CD4-positive, CD25-positive, alpha-beta regulatory T cell (primary cell): ENCODE results near the gene ATXN1. TPM values are rescaled to one million over a fixed set of nuclear protein-coding genes. Genes with fewer than 3 reads are reported as not detected.

Experiments
- ATAC-seq, 2 donors: fragments of 150-1000 bp; cut with Tn5 transposase; one replicate each; pipeline ENCODE4 v1.10.0; 2021; ENCODE audit warnings: low read depth in 2 of 2, moderate number of reproducible peaks in 2 of 2, moderate library complexity in 1 of 2
- DNase-seq, 3 donors: peaks; one replicate each; pipeline versions ENCODE4 v3.0.0 to v3.0.0-alpha.2; 2012 to 2022; ENCODE audit warnings: mixed read lengths in 1 of 3
- H3K27ac ChIP-seq: one replicate; pipeline ENCODE4 v1.7.0; 2013; ENCODE audit warnings: mild to moderate bottlenecking, low read length; ENCODE audit not compliant: insufficient read depth, poor library complexity, severe bottlenecking
- H3K27me3 ChIP-seq: one replicate; pipeline ENCODE4 v1.7.0; 2013; ENCODE audit warnings: low read length; ENCODE audit not compliant: control insufficient read depth, insufficient read depth
- H3K36me3 ChIP-seq: one replicate; pipeline ENCODE4 v1.7.0; 2013; ENCODE audit warnings: mild to moderate bottlenecking, low read length, moderate library complexity; ENCODE audit not compliant: control insufficient read depth, insufficient read depth
- H3K4me1 ChIP-seq: 2 replicates; pipeline ENCODE4 v1.7.0; 2013; ENCODE audit warnings: mild to moderate bottlenecking, low read length; ENCODE audit not compliant: insufficient read depth, control insufficient read depth, poor library complexity, severe bottlenecking
- H3K4me3 ChIP-seq: one replicate; pipeline ENCODE4 v1.7.0; 2013; ENCODE audit warnings: low read depth, mild to moderate bottlenecking, low read length, moderate library complexity
- H3K9me3 ChIP-seq, 2 experiments: 1 replicate in 1 of 2; 2 replicates in 1 of 2; pipeline ENCODE4 v1.7.0; 2013; ENCODE audit warnings: low read length in 2 of 2, mild to moderate bottlenecking in 1 of 2, moderate library complexity in 1 of 2; ENCODE audit not compliant: control insufficient read depth in 2 of 2
- H3K27ac Mint-ChIP-seq, 3 donors: one replicate each; pipeline ENCODE4 v1.8.0; 2020 to 2022; ENCODE audit warnings: mild to moderate bottlenecking in 3 of 3, mixed read lengths in 3 of 3, moderate library complexity in 2 of 3
- H3K27me3 Mint-ChIP-seq: one replicate; pipeline ENCODE4 v1.8.0; 2022; ENCODE audit warnings: mild to moderate bottlenecking, mixed read lengths
- H3K36me3 Mint-ChIP-seq: one replicate; pipeline ENCODE4 v1.8.0; 2020; ENCODE audit warnings: mixed read lengths
- H3K4me1 Mint-ChIP-seq, 4 donors: one replicate each; pipeline ENCODE4 v1.8.0; 2020 to 2022; ENCODE audit warnings: mixed read lengths in 4 of 4, mild to moderate bottlenecking in 1 of 4
- H3K4me3 Mint-ChIP-seq, 4 donors: one replicate each; pipeline ENCODE4 v1.8.0; 2020 to 2022; ENCODE audit warnings: mild to moderate bottlenecking in 4 of 4, mixed read lengths in 4 of 4, moderate library complexity in 3 of 4
- H3K9me3 Mint-ChIP-seq, 7 donors: one replicate each; pipeline ENCODE4 v1.8.0; 2020 to 2022; ENCODE audit warnings: mixed read lengths in 7 of 7, mild to moderate bottlenecking in 3 of 7, moderate library complexity in 2 of 7
- polyA plus RNA-seq, 4 donors: library from polyadenylated mRNA; unstranded; fragments of 300-500 nt; fragmentation: Illumina TruSeq; gene quantifications; one replicate each; pipeline ENCODE4 v1.2.3, GENCODE V29; 2021
- total RNA-seq: library from RNA; stranded (reverse); gene quantifications from one replicate; pipeline ENCODE4 v1.2.3, GENCODE V29; 2022

The ATXN1 gene
- total and polyA plus RNA-seq, 5 donors from 2014 or later = 15.8 to 191 (median 19.2) TPM

- Mint-ChIP-seq H3K4me1 (peaks cover 15 to 89% (median 55%) of the 10 kb centered on the region in 4 donors), H3K36me3 (peaks cover 32% of the 10 kb centered on the region), H3K27me3 (no peaks in the 10 kb centered on the region), H3K27ac (peak overlapping the region; percentile 74 to 98 (median 74)), H3K9me3 (no peaks in the 10 kb centered on the region), H3K4me3 (no peak overlapping the region)
- no peak overlapping the region for H3K27ac ChIP-seq
- no peak for ATAC-seq
- no peak for DNase-seq
- H3K4me3 ChIP-seq = no peak overlapping the region
- no peaks in the 10 kb centered on the region for H3K27me3 ChIP-seq
- peaks cover 24% of the 10 kb centered on the region for H3K4me1 ChIP-seq
- no peaks in the 10 kb centered on the region for H3K9me3 ChIP-seq
- peaks cover 4% of the 10 kb centered on the region for H3K36me3 ChIP-seq
Observed at GRCh38 chr6:16427124-16427523, 334.1 kb downstream of the ATXN1 start.

- Mint-ChIP-seq H3K4me1 (peaks cover 11 to 92% (median 61%) of the 10 kb centered on the region in 4 donors), H3K9me3 (no peaks in the 10 kb centered on the region), H3K4me3 (peak overlapping the region in 2 of 4 donors; percentile 25 to 29), H3K27me3 (no peaks in the 10 kb centered on the region), H3K36me3 (peaks cover 27% of the 10 kb centered on the region), H3K27ac (peak overlapping the region; percentile 72 to 98 (median 90))
- H3K36me3 ChIP-seq = peaks cover 4% of the 10 kb centered on the region
- no peak for ATAC-seq
- no peak overlapping the region for H3K4me3 ChIP-seq
- H3K9me3 ChIP-seq = no peaks in the 10 kb centered on the region
- H3K4me1 ChIP-seq = peaks cover 27% of the 10 kb centered on the region
- no peaks in the 10 kb centered on the region for H3K27me3 ChIP-seq
- DNase-seq = no peak
- no peak overlapping the region for H3K27ac ChIP-seq
Observed at GRCh38 chr6:16425881-16426615, 335.2 kb downstream of the ATXN1 start.

- H3K27me3 Mint-ChIP-seq = no peaks in the 10 kb centered on the region
- peak overlapping the region; percentile 80 for H3K4me3 ChIP-seq
- H3K27ac Mint-ChIP-seq = peak overlapping the region; percentile 98 to 99 (median 98)
Observed at GRCh38 chr6:16421462-16421960, 339.7 kb downstream of the ATXN1 start.

GRCh38 chr6:16420715-16421461, 340.4 kb downstream of the ATXN1 start:
- Mint-ChIP-seq H3K4me1 (peaks cover 16 to 77% (median 66%) of the 10 kb centered on the region in 4 donors), H3K4me3 (peak overlapping the region; percentile 74 to 87 (median 78)), H3K27ac (peak overlapping the region; percentile 98 to 99 (median 98)), H3K9me3 (no peaks in the 10 kb centered on the region), H3K27me3 (no peaks in the 10 kb centered on the region), H3K36me3 (peaks cover 8% of the 10 kb centered on the region)
- H3K4me1 ChIP-seq = peaks cover 48% of the 10 kb centered on the region
- peak; percentile 81 to 87 for ATAC-seq
- H3K4me3 ChIP-seq = peak overlapping the region; percentile 80
- H3K36me3 ChIP-seq = no peaks in the 10 kb centered on the region
- H3K9me3 ChIP-seq = no peaks in the 10 kb centered on the region
- peak overlapping the region; percentile 98 for H3K27ac ChIP-seq
- no peaks in the 10 kb centered on the region for H3K27me3 ChIP-seq
- peak; percentile 52 to 90 (median 83) for DNase-seq

More at GRCh38 chr6:16421462-16421960, 339.7 kb downstream of the ATXN1 start:
- Histone ChIP-seq H3K36me3 (no peaks in the 10 kb centered on the region), H3K27ac (peak overlapping the region; percentile 98), H3K9me3 (no peaks in the 10 kb centered on the region), H3K27me3 (no peaks in the 10 kb centered on the region), H3K4me1 (peaks cover 47% of the 10 kb centered on the region)
- Mint-ChIP-seq H3K9me3 (no peaks in the 10 kb centered on the region), H3K4me1 (peaks cover 16 to 78% (median 64%) of the 10 kb centered on the region in 4 donors), H3K36me3 (peaks cover 14% of the 10 kb centered on the region), H3K4me3 (peak overlapping the region; percentile 74 to 87 (median 78))
- peak; percentile 7 to 17 for ATAC-seq
- DNase-seq = no peak

GRCh38 chr6:16420337-16420714, 340.9 kb downstream of the ATXN1 start:
- Histone ChIP-seq H3K4me3 (peak overlapping the region; percentile 80), H3K27me3 (no peaks in the 10 kb centered on the region), H3K9me3 (no peaks in the 10 kb centered on the region), H3K36me3 (no peaks in the 10 kb centered on the region), H3K4me1 (peaks cover 53% of the 10 kb centered on the region), H3K27ac (peak overlapping the region; percentile 98)
- Mint-ChIP-seq H3K4me3 (peak overlapping the region; percentile 74 to 87 (median 78)), H3K9me3 (no peaks in the 10 kb centered on the region), H3K27ac (peak overlapping the region; percentile 98 to 99 (median 98)), H3K36me3 (peaks cover 4% of the 10 kb centered on the region), H3K4me1 (peaks cover 16 to 77% (median 64%) of the 10 kb centered on the region in 4 donors), H3K27me3 (no peaks in the 10 kb centered on the region)
- DNase-seq (no peak), ATAC-seq (no peak)

- H3K4me1 ChIP-seq = peaks cover 58% of the 10 kb centered on the region
- DNase-seq = peak in 1 of 3 donors; percentile 54
- ATAC-seq = no peak
- H3K36me3 ChIP-seq = no peaks in the 10 kb centered on the region
- Mint-ChIP-seq H3K36me3 (peaks cover 4% of the 10 kb centered on the region), H3K27me3 (no peaks in the 10 kb centered on the region), H3K4me1 (peaks cover 16 to 75% (median 60%) of the 10 kb centered on the region in 4 donors), H3K9me3 (no peaks in the 10 kb centered on the region), H3K27ac (peak overlapping the region; percentile 98 to 99 (median 98)), H3K4me3 (peak overlapping the region; percentile 74 to 87 (median 78))
- no peaks in the 10 kb centered on the region for H3K27me3 ChIP-seq
- peak overlapping the region; percentile 80 for H3K4me3 ChIP-seq
- peak overlapping the region; percentile 98 for H3K27ac ChIP-seq
- H3K9me3 ChIP-seq = no peaks in the 10 kb centered on the region
Observed at GRCh38 chr6:16419636-16420336, 341.5 kb downstream of the ATXN1 start.

- Mint-ChIP-seq H3K4me3 (no peak overlapping the region), H3K36me3 (peaks cover under 1% of the 10 kb centered on the region), H3K4me1 (peaks cover 28 to 76% (median 66%) of the 10 kb centered on the region in 4 donors), H3K9me3 (no peaks in the 10 kb centered on the region), H3K27me3 (no peaks in the 10 kb centered on the region), H3K27ac (peak overlapping the region in 1 of 3 donors; percentile 48)
- Histone ChIP-seq H3K36me3 (no peaks in the 10 kb centered on the region), H3K4me3 (no peak overlapping the region), H3K27me3 (no peaks in the 10 kb centered on the region), H3K9me3 (no peaks in the 10 kb centered on the region), H3K27ac (no peak overlapping the region), H3K4me1 (peaks cover 71% of the 10 kb centered on the region)
- DNase-seq (no peak), ATAC-seq (no peak)
Observed at GRCh38 chr6:16418151-16418550, 343.1 kb downstream of the ATXN1 start.
